Endothelial cell of umbilical vein (primary cell): Measurements from ENCODE around the gene LYPLAL1. TPM values are rescaled to one million over a fixed set of nuclear protein-coding genes. Genes with fewer than 3 reads are reported as not detected.

Experiments
- BruUV-seq: library from RNA; stranded (reverse); fragments of 400-500 nt; replicated peaks from 2 replicates; lab custom pipeline; 2021; lab: Mats Ljungman, UMichigan
- CTCF ChIA-PET: fragments of 300-600, 350-600 bp; sonication (Branson Sonifier 250); formaldehyde crosslinking; loops from one replicate; lab custom pipeline; 2021; ENCODE audit warnings: antibody characterized with exemption, inconsistent platforms; lab: Charles Lee
- POLR2A ChIA-PET: fragments of 300-600, 350-600 bp; sonication (Branson Sonifier 250); formaldehyde crosslinking; loops from one replicate; lab custom pipeline; 2021; ENCODE audit warnings: antibody characterized with exemption, inconsistent platforms; lab: Charles Lee
- DNase-seq: peaks from one replicate; pipeline ENCODE4 v3.0.0-alpha.2; 2011; ENCODE audit warnings: low read depth, low spot score
- FAIRE-seq: peaks from 2 replicates; lab custom pipeline; 2011; peaks lifted over from hg19 to GRCh38; lab: Jason Lieb, UNC
- H2AFZ ChIP-seq: 2 replicates; pipeline ENCODE4 v1.6.0; 2012; ENCODE audit warnings: low read depth, low read length, control low read depth, inconsistent platforms
- H3K27ac ChIP-seq: 2 replicates; pipeline ENCODE4 v1.5.1; 2011; ENCODE audit warnings: low read depth, mild to moderate bottlenecking, control low read depth, low read length, moderate library complexity; ENCODE audit not compliant: insufficient read depth
- H3K27me3 ChIP-seq, 2 experiments: 2 replicates each; pipeline versions ENCODE4 v1.6.0 to v1.6.1; 2011; ENCODE audit warnings: low read length in 2 of 2, mixed read lengths in 1 of 2; ENCODE audit not compliant: control insufficient read depth in 2 of 2, insufficient read depth in 2 of 2
- H3K36me3 ChIP-seq, 2 experiments: 2 replicates in 1 of 2; 3 replicates in 1 of 2; pipeline ENCODE4 v1.5.1; 2011; ENCODE audit warnings: low read length in 2 of 2, mild to moderate bottlenecking in 1 of 2, moderate library complexity in 1 of 2; ENCODE audit not compliant: control insufficient read depth in 2 of 2, insufficient read depth in 2 of 2; ENCODE audit errors: extremely low read depth in 1 of 2
- H3K4me1 ChIP-seq: 3 replicates; pipeline ENCODE4 v1.5.1; 2011; ENCODE audit warnings: mild to moderate bottlenecking, low read length; ENCODE audit not compliant: control insufficient read depth, insufficient read depth; ENCODE audit errors: extremely low read depth
- H3K4me2 ChIP-seq: 2 replicates; pipeline ENCODE4 v1.6.1; 2011; ENCODE audit warnings: low read length, control low read depth, mixed read lengths; ENCODE audit not compliant: insufficient read depth
- H3K4me3 ChIP-seq, 3 experiments: fragments of 200-600 bp in 1 of 3; sonication (generic), shearing (Covaris generic) in 1 of 3; replicated peaks in 1 of 3; 2 replicates each; pipeline ENCODE4 v1.5.1; 2011 to 2016; ENCODE audit warnings: control low read depth in 3 of 3, low read length in 3 of 3, mild to moderate bottlenecking in 2 of 3, inconsistent platforms in 1 of 3, low read depth in 1 of 3, moderate library complexity in 1 of 3; ENCODE audit not compliant: insufficient read depth in 1 of 3
- H3K79me2 ChIP-seq: 2 replicates; pipeline ENCODE4 v1.6.0; 2012; ENCODE audit warnings: low read length, inconsistent platforms; ENCODE audit not compliant: control insufficient read depth, insufficient read depth
- H3K9ac ChIP-seq: replicated peaks from 2 replicates; pipeline ENCODE3; 2011; ENCODE audit warnings: low read length, control low read depth; ENCODE audit not compliant: insufficient read depth; ENCODE audit errors: extremely low read depth
- H3K9me1 ChIP-seq: replicated peaks from 3 replicates; pipeline ENCODE4 v1.6.0; 2011; ENCODE audit warnings: mild to moderate bottlenecking, low read length; ENCODE audit not compliant: control insufficient read depth, insufficient read depth; ENCODE audit errors: extremely low read depth
- H3K9me3 ChIP-seq: replicated peaks from 2 replicates; pipeline ENCODE4 v1.5.1; 2012; ENCODE audit warnings: low read length, inconsistent platforms; ENCODE audit not compliant: control insufficient read depth, insufficient read depth
- H4K20me1 ChIP-seq: replicated peaks from 2 replicates; pipeline ENCODE3; 2011; ENCODE audit warnings: mild to moderate bottlenecking, low read length; ENCODE audit not compliant: control insufficient read depth, insufficient read depth; ENCODE audit errors: extremely low read depth
- CTCF ChIP-seq, 2 donors: IDR thresholded peaks; 1 replicate in 1 of 2; 2 replicates in 1 of 2; pipeline ENCODE4 v1.5.1; 2011; ENCODE audit warnings: low read length in 2 of 2, mild to moderate bottlenecking in 2 of 2, moderate library complexity in 2 of 2, control low read depth in 1 of 2, inconsistent platforms in 1 of 2, low read depth in 1 of 2; ENCODE audit not compliant: insufficient read depth in 1 of 2; ENCODE audit errors: extremely low read depth in 1 of 2
- EZH2 ChIP-seq: IDR thresholded peaks from 2 replicates; pipeline ENCODE4 v1.6.1; 2012; ENCODE audit warnings: borderline replicate concordance, low read depth, mild to moderate bottlenecking, moderate library complexity, low read length, inconsistent platforms; ENCODE audit not compliant: severe bottlenecking
- FOS ChIP-seq: IDR thresholded peaks from 2 replicates; pipeline ENCODE4 v1.6.1; 2011; ENCODE audit warnings: mild to moderate bottlenecking, low read length, moderate library complexity, borderline replicate concordance; ENCODE audit not compliant: insufficient read depth
- GATA2 ChIP-seq: IDR thresholded peaks from 2 replicates; pipeline ENCODE4 v1.7.0; 2011; ENCODE audit warnings: low read depth, mild to moderate bottlenecking, moderate library complexity, mixed read lengths, low read length; ENCODE audit not compliant: insufficient read length, insufficient read depth
- JUN ChIP-seq: IDR thresholded peaks from 2 replicates; pipeline ENCODE4 v1.6.1; 2011; ENCODE audit warnings: borderline replicate concordance, low read depth; ENCODE audit not compliant: insufficient read length, insufficient read depth
- MAX ChIP-seq: IDR thresholded peaks from 2 replicates; pipeline ENCODE4 v1.6.1; 2011; ENCODE audit not compliant: insufficient read depth, insufficient read length
- MYC ChIP-seq: IDR thresholded peaks from one replicate; pipeline ENCODE4 v1.6.1; 2011; ENCODE audit warnings: mild to moderate bottlenecking, low read depth, low read length
- POLR2A ChIP-seq: IDR thresholded peaks from 2 replicates; pipeline ENCODE4 v1.6.1; 2012; ENCODE audit warnings: low read depth, mild to moderate bottlenecking, control low read depth, low read length
- POLR2AphosphoS5 ChIP-seq: IDR thresholded peaks from 2 replicates; pipeline ENCODE4 v1.6.1; 2012; ENCODE audit warnings: low read depth, mild to moderate bottlenecking, control low read depth, low read length, moderate library complexity; ENCODE audit not compliant: insufficient read depth
- dilution Hi-C: fragments of 300-500 bp; cut with MboI; formaldehyde crosslinking; loops from one replicate; pipeline ENCODE4 v1.15.0; 2019; ENCODE audit warnings: low sequenced_read_pairs; ENCODE audit not compliant: extremely low pct_ligation_motif_present
- intact Hi-C: fragments of 100-400 bp; cut with micrococcal nuclease; formaldehyde crosslinking; loops from one replicate; pipeline ENCODE4 v1.10.0; 2022
- polyA plus RNA-seq, 4 experiments: library from polyadenylated mRNA; depleted of rRNA in 3 of 4; stranded (reverse) in 3 of 4; unstranded in 1 of 4; fragments of >200 nt; gene quantifications; 2 replicates each; pipeline versions ENCODE4 v1.2.1 to v1.2.3, GENCODE V29; 2011 to 2012; ENCODE audit warnings: missing spikeins in 1 of 4
- total RNA-seq: library from RNA; stranded (reverse); gene quantifications from 2 replicates; pipeline ENCODE4 v1.2.3, GENCODE V29; 2021

The LYPLAL1 gene
- total and polyA plus RNA-seq, 2 donors (not counting 3 experiments of a cell fraction or from before 2014, with no cell fraction given): 7.4 to 25.4 TPM

- H4K20me1 ChIP-seq: no peaks in the 10 kb centered on the region
- intact Hi-C loops (no loop called here), dilution Hi-C loops (no loop called here)
- ChIA-PET POLR2A (no interaction called here), CTCF (interaction anchor here (1.0 to 1.5 kb wide), 2 partner anchors 11 to 42 kb away, joined by 3 read pairs; no protein-coding TSS in a partner anchor)
- no peaks in the 10 kb centered on the region for H3K36me3 ChIP-seq
- H3K27me3 ChIP-seq: no peaks in the 10 kb centered on the region
- no peak overlapping the region for H3K27ac ChIP-seq
- DNase-seq (no peak), FAIRE-seq (no peak)
- H3K4me3 ChIP-seq: no peak overlapping the region
- no peak overlapping the region for H2AFZ ChIP-seq
- TF ChIP-seq MYC (no peak), FOS (no peak), MAX (no peak), POLR2A (no peak), JUN (no peak), GATA2 (no peak)
- no peaks in the 10 kb centered on the region for H3K9me3 ChIP-seq
- H3K9me1 ChIP-seq: no peaks in the 10 kb centered on the region
- no TSS peak for BruUV-seq
- H3K9ac ChIP-seq: no peak overlapping the region
- H3K79me2 ChIP-seq: no peaks in the 10 kb centered on the region
- no peak overlapping the region for H3K4me2 ChIP-seq
- H3K4me1 ChIP-seq: no peaks in the 10 kb centered on the region
Observed at GRCh38 chr1:219159946-219160645, 13.6 kb upstream of the LYPLAL1 start.

- ChIA-PET POLR2A (no interaction called here), CTCF (interaction anchor here (1.0 to 1.5 kb wide), 2 partner anchors 10 to 42 kb away, joined by 3 read pairs; no protein-coding TSS in a partner anchor)
- no peak for TF ChIP-seq POLR2A
- TF ChIP-seq MYC: no peak
- TF ChIP-seq MAX: no peak
- no peak for TF ChIP-seq JUN
- TF ChIP-seq FOS: no peak
- TF ChIP-seq POLR2AphosphoS5: no peak
- no peak for TF ChIP-seq GATA2
- TF ChIP-seq CTCF (IDR thresholded peaks at IDR 0.05; ENCODE audit: extremely low read depth in 1 of 2, insufficient read depth in 1 of 2, low read depth in 1 of 2, low read length in 2 of 2): no peak
- no peak for TF ChIP-seq EZH2
- intact Hi-C loops (no loop called here), dilution Hi-C loops (no loop called here)
- Histone ChIP-seq H2AFZ (no peak overlapping the region), H3K4me2 (no peak overlapping the region), H3K79me2 (no peaks in the 10 kb centered on the region), H3K27me3 (no peaks in the 10 kb centered on the region), H3K4me3 (no peak overlapping the region), H3K36me3 (no peaks in the 10 kb centered on the region), H3K4me1 (no peaks in the 10 kb centered on the region), H3K9me1 (no peaks in the 10 kb centered on the region), H3K9me3 (no peaks in the 10 kb centered on the region), H4K20me1 (no peaks in the 10 kb centered on the region), H3K27ac (no peak overlapping the region), H3K9ac (no peak overlapping the region)
- FAIRE-seq: no peak
- no peak for DNase-seq
- BruUV-seq: no TSS peak
Observed at GRCh38 chr1:219160967-219161366, 12.7 kb upstream of the LYPLAL1 start.
